Tibial artery (tissue), 4 donors: ENCODE data around the gene CCDC136.

Experiments used
- DNase-seq, 2 donors: peaks; one replicate each; pipeline ENCODE4 v3.0.0-alpha.2; 2019
- H3K27ac ChIP-seq, 2 donors: fragments of 200-600 bp; sonication (generic) in 1 of 2; 1 replicate in 1 of 2; 2 replicates in 1 of 2; pipeline ENCODE4 v1.5.1; 2018 to 2019; ENCODE audit warnings: mild to moderate bottlenecking in 1 of 2
- H3K27me3 ChIP-seq, 2 donors: fragments of 200-600 bp; sonication (generic) in 1 of 2; one replicate each; pipeline versions ENCODE4 v1.5.1 to v1.6.0; 2016 to 2019
- H3K36me3 ChIP-seq, 3 donors: fragments of 200-600 bp; sonication (generic) in 2 of 3; one replicate each; pipeline ENCODE4 v1.5.1; 2016 to 2019; ENCODE audit warnings: mild to moderate bottlenecking in 2 of 3
- H3K4me1 ChIP-seq, 4 donors: fragments of 200-600 bp; sonication (generic) in 2 of 4; 1 replicate in 3 of 4; 2 replicates in 1 of 4; pipeline ENCODE4 v1.5.1; 2016 to 2019
- H3K4me3 ChIP-seq, 2 donors: fragments of 200-600 bp; sonication (generic) in 1 of 2; 1 replicate in 1 of 2; 2 replicates in 1 of 2; pipeline ENCODE4 v1.5.1; 2018 to 2019; ENCODE audit warnings: mild to moderate bottlenecking in 2 of 2
- H3K9me3 ChIP-seq, 3 donors: fragments of 200-600 bp; sonication (generic) in 1 of 3; one replicate each; pipeline ENCODE4 v1.5.1; 2016 to 2019
- CTCF ChIP-seq, 2 experiments: fragments of 200-600 bp in 1 of 2; fragments of 450-650 bp in 1 of 2; IDR thresholded peaks; one replicate each; pipeline ENCODE4 v1.5.1; 2017 to 2019; ENCODE audit warnings: antibody characterized with exemption in 2 of 2, mild to moderate bottlenecking in 1 of 2, moderate library complexity in 1 of 2
- intact Hi-C: fragments of 100-400 bp; cut with DNase I; formaldehyde crosslinking; loops from one replicate; pipeline ENCODE4 v1.15.0; 2023; ENCODE audit warnings: low total_unique reads

Gene CCDC136

GRCh38 chr7:128801003-128801402 lies 9.2 kb downstream of the CCDC136 start:
- DNase-seq, result no peak
- Histone ChIP-seq H3K9me3 (no peaks in the 10 kb centered on the region), H3K4me3 (no peak overlapping the region), H3K27me3 (no peaks in the 10 kb centered on the region), H3K36me3 (peaks cover 0 to 21% (median 13%) of the 10 kb centered on the region in 3 donors), H3K27ac (no peak overlapping the region), H3K4me1 (no peaks in the 10 kb centered on the region)
- TF ChIP-seq CTCF (IDR thresholded peaks at IDR 0.05), result no peak
- intact Hi-C loops, result no loop called here

- Histone ChIP-seq H3K36me3 (peaks cover 0 to 29% (median 20%) of the 10 kb centered on the region in 3 donors), H3K9me3 (no peaks in the 10 kb centered on the region), H3K27me3 (no peaks in the 10 kb centered on the region), H3K4me3 (no peak overlapping the region), H3K4me1 (no peaks in the 10 kb centered on the region), H3K27ac (no peak overlapping the region)
- no peak for DNase-seq
- intact Hi-C loops, result no loop called here
- no peak for TF ChIP-seq CTCF (IDR thresholded peaks at IDR 0.05)
Observed at GRCh38 chr7:128801667-128802418, 10.1 kb downstream of the CCDC136 start.

- intact Hi-C loops, result no loop called here
- Histone ChIP-seq H3K27ac (no peak overlapping the region), H3K4me3 (no peak overlapping the region), H3K36me3 (peaks cover 0 to 29% (median 28%) of the 10 kb centered on the region in 3 donors), H3K4me1 (no peaks in the 10 kb centered on the region), H3K9me3 (no peaks in the 10 kb centered on the region), H3K27me3 (no peaks in the 10 kb centered on the region)
- TF ChIP-seq CTCF (IDR thresholded peaks at IDR 0.05), result no peak
- DNase-seq, result no peak
Observed at GRCh38 chr7:128804484-128804883, 12.7 kb downstream of the CCDC136 start.

- DNase-seq, result no peak
- Histone ChIP-seq H3K4me1 (no peaks in the 10 kb centered on the region), H3K27ac (no peak overlapping the region), H3K36me3 (peaks cover 0 to 31% (median 29%) of the 10 kb centered on the region in 3 donors), H3K4me3 (no peak overlapping the region), H3K27me3 (no peaks in the 10 kb centered on the region), H3K9me3 (no peaks in the 10 kb centered on the region)
- intact Hi-C loops, result no loop called here
- TF ChIP-seq CTCF (IDR thresholded peaks at IDR 0.05), result no peak
Observed at GRCh38 chr7:128805225-128805624, 13.5 kb downstream of the CCDC136 start.

GRCh38 chr7:128807191-128807590 lies 15.4 kb downstream of the CCDC136 start:
- Histone ChIP-seq H3K27me3 (no peaks in the 10 kb centered on the region), H3K36me3 (peaks cover 0 to 33% (median 24%) of the 10 kb centered on the region in 3 donors), H3K4me1 (no peaks in the 10 kb centered on the region), H3K9me3 (no peaks in the 10 kb centered on the region), H3K4me3 (no peak overlapping the region), H3K27ac (no peak overlapping the region)
- no peak for TF ChIP-seq CTCF (IDR thresholded peaks at IDR 0.05)
- DNase-seq, result no peak
- intact Hi-C loops, result no loop called here
